IPS-11a (cell line): Measurements from ENCODE around the gene OST4.

Source experiments
- H3K4me3 ChIP-seq: one replicate; pipeline ENCODE4 v1.5.1; 2013; ENCODE audit warnings: low read depth, low read length, control low read depth

The OST4 gene

GRCh38 chr2:27054721-27055120 is 16.7 kb downstream of the OST4 start:
- no peak overlapping the region for H3K4me3 ChIP-seq

- H3K4me3 ChIP-seq: no peak overlapping the region
These were observed 17.7 kb downstream of the OST4 start for GRCh38 chr2:27053776-27054175.

GRCh38 chr2:27053321-27053720 is 18.1 kb downstream of the OST4 start:
- H3K4me3 ChIP-seq: no peak overlapping the region

GRCh38 chr2:27051902-27052645 is 19.4 kb downstream of the OST4 start:
- H3K4me3 ChIP-seq: peak overlapping the region; percentile 72

DNA sequence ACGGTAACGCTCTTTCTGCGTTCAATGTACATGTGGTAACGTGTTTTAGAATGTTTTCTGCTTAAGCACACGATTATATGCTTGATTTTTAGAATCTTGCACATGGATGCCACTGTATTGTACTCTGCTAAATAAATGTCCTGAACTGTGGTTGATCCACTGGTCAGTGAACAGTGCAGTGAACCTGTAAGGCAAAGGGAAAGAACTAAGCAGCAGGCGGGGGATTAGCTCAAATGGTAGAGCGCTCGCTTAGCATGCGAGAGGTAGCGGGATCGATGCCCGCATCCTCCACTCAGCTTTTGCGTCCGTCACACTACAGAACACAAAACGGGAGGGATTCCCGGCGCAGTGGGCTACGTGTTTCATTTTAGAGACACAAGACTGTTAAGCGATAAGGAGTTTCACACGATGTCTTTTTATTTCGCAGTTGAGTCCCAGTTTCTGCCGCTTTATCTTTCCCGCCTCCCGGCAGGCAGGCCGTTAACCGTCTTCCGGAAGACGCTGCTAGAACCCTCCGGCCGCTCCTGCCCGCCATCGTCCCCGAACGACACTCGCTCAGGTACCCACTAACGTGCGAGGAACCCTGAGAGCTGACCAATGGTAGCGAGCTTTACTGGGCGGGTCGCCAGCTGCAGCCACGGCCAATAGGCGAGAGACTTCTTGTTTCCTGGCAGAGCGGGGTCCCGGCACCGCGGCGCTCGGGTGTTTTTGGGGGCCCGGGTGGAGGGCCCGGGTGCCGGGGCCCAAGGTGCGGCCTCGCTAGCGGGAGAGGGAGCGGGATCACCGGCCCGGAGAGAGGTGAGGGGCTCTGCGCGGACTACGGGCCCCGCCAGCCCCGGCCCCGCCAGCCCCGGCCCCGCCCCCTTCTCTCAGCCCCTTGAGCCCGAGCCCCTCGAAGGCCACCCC is 20.2 kb downstream of the OST4 start, which contains the start of gene AGBL5:
Gene AGBL5 (plus strand): TSS at position 673 of the 906 bp plus-strand sequence. CDS start 1,291 bp downstream, outside the sequence.
- H3K4me3 ChIP-seq: peak within 1 kb of the TSS; percentile 72

DNA sequence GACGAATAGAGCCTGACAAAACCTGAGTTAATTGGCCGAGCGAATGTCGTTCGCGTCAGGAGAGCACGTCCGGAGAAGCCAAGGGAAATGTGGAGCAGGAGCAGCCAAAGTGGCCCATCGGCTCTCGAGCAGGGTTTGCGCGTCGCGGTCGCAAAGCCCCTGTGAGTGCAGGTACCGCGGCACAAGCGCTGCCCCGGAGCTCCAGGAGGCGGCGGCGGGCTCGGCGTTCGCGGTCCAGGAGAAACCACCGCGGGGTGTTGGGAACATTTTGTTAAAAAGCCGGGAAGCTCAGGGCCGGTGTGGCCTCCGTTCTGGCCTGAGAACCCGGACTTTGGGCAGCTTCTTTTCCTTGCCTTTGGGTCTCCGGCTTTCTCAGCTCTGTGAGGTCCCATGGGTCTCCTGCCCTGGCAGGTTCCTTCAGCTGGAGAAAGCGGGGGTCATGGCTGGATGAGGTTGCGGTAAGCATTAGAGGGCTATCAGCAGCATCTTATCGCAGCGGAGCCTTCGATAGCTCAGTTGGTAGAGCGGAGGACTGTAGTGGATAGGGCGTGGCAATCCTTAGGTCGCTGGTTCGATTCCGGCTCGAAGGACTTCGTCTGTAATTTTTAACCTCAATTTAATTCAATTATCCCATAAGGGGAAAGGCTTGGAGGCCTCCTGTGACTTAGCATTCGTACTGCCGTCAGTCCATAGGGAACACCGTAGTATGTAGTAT is 21.0 kb downstream of the OST4 start:
- H3K4me3 ChIP-seq: peak overlapping the region; percentile 72

DNA sequence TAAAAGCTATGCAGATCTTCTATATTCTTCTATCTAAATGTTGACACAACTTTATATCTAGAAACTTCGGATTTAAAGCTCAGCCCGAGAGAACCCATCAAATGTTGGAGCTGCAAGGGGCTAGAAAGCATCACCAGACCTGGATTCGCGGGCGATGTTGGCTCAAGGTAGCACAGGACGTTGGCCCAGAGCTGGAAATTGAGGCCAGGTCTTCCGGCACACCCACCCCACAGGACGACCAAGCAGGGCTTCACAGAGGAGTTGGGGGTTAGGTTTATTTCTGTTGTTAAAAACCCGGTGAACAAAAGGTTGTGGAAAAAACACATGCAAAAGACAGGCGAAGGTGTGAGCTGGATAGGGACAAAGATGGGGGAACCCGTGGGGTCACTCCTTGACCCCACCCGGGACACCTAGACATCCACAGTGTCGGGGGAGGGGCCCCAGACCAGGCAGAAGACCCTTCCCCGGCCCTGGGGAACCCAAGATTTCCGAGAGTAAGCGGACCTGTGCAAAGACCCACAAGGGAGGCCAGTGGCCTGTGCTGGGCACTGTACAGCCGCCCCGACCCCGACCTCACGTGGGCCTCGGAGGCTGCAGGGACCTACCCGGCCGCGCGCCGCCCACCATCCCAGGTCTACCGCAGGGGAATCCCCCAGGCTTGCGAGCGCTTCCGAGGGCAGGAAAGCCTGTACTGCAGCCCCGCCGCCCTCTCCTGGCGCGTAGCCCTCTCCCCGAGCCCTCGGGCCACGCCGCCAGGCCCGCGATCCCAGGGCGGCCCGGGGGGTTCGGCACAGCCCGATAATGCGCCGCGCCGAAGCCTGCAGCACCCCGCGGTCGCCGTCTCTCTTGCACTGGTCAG is 21.8 kb downstream of the OST4 start:
- peak overlapping the region; percentile 72 for H3K4me3 ChIP-seq

DNA sequence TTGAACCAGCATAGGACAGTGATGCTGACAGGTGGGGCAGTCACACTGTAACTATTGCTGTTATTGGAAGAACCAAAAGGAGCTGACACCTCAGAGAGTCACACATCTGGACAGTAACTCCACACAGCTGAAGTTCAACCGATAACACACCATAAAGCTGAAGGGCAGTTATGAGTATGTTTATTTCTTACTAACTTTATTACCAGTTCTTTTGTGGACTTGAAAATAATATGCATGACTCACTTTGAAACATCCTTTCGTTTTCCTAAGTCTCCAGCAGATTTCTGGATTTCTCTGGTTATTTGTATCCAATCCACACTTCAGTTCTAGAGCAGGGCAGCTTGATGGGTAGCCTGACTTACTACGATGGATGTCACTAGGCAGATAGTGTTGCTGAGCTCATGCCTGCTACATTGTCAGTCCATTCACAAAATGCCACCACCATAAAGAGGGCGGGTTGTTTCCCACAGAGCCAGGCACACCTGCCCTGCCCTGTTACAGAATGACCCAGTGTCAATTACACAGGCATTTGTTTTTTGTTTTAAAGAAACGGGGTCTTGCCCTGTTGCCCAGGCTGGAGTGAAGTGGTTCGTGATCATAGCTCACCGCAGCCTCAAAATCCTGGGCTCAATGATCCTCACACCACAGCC is 28.3 kb downstream of the OST4 start:
- no peak overlapping the region for H3K4me3 ChIP-seq

DNA sequence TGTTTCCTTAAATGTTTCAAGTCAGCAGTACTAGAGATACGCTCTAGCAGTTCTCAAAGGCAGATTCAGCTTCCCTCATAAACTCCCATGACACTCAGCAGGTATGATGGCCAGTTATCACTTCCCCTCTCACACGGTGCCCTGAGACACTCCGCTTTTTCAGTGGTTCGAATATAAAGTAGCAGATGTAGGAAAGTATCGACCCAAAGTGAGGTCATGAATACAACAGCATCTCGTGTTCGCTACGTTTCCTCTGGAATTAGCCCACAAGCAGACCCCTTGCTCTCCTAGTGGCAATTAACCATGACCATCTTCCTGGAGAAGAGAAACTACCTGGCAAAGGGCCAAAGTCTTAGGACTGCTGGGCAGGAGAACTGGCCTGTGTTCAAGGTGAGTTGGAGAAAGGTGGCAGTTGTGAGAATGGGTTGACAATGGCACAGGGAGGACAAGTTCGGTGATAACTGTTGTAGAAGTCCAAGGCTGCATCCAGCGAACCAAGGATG is 29.2 kb downstream of the OST4 start:
- no peak overlapping the region for H3K4me3 ChIP-seq

GRCh38 chr2:27041752-27042151 is 29.7 kb downstream of the OST4 start:
- H3K4me3 ChIP-seq: no peak overlapping the region

DNA sequence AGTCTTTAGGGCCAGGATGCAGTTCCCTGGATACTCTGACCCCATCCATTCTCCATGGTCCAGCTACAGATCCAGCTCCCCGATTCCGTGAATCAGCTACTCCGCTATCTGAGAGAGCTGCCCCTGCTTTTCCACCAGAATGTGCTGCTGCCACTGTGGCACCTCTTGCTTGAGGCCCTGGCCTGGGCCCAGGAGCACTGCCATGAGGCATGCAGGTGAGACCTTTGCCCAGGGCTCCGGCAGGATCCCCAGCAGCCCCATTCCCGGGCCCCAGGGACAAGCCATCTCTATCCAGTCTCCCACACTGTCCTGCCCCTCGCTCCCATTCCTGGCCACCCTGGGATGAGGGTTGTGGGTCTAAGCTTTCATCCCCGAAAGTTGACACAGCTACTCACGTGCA is 31.2 kb downstream of the OST4 start:
- no peak overlapping the region for H3K4me3 ChIP-seq

GRCh38 chr2:27039871-27040270 is 31.6 kb downstream of the OST4 start:
- H3K4me3 ChIP-seq: no peak overlapping the region

DNA sequence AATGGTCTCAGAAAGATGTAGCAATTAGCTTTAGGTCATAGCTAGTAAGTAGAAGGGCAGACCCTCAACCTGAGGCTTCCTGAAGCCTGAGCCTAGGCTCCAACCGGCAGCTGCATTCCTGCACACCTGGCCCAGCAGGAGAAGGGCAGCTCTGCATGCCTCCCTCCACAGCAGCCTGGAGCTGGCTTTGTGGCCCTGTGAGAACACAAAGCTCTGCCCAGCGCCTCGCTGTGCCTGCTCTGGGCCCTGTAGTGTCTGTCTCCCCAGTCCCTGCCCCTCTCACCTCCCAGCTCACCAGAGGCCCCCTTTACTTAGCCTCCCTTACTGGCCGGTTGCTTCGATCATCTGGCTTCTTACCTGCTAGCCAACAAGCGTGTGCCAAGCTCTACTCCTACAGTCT is 32.0 kb downstream of the OST4 start:
- no peak overlapping the region for H3K4me3 ChIP-seq

GRCh38 chr2:27038631-27039339 is 32.7 kb downstream of the OST4 start:
- no peak overlapping the region for H3K4me3 ChIP-seq

- H3K4me3 ChIP-seq: no peak overlapping the region
These were observed 33.4 kb downstream of the OST4 start for GRCh38 chr2:27038012-27038411.

DNA sequence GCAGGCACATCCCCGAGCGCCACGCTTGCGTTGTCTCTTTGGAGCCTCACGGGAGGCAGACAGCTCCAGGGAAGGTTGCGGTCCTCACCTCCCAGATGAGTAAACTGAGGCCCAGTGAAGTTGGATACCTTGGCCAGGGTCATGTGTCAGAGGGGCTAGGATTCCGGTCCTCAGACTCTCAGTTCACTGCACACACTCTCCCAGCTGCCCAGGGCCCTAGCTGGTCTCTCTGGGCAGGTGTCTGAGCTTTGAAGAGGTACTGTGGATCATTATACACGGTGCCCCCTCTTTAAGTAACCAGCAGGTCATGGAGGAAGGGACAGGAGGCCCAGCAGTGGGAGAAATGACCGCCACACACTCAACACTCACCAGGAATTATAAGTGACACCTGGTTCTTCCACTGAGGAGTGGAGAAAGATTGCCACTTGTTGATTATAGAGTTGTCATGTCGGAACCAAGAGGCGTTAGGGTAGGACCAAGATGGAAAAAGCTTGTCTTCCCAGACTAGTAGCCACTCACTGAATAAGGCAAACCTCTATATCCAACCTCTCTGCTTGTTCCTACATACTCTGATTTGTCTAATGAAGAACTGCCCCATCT is 38.1 kb downstream of the OST4 start:
- H3K4me3 ChIP-seq: peak overlapping the region; percentile 71

DNA sequence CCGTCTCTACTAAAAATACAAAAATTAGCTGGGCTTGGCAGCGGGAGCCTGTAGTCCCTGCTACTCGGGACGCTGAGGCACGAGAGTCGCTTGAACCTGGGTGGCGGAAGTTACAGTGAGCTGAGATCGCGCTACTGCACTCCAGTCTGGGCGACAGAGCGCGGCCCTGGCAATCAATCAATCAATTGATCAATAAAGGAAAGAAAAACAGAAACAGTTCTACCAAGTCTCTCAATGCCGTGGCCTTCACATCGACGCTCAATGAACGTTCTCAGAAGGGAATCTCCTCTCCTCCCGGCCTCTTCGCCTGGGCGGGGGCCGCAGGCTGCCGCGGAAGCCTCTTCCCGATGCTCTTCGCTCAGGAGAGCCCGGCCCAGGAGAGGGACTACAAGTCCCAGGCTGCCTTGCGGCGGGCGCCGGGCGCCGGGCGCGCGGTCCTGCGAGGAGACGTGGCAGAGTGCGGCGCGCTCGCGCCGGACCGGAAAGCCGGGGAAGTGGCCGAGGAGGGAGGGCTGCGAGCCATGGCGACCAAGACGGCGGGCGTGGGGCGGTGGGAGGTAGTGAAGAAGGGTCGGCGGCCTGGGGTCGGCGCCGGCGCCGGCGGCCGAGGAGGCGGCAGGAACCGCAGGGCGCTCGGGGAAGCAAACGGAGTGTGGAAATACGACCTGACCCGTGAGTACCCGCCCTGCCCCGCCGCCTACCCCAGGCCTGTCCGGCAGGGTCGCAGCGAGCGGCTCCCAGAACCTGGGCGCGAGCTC is 38.8 kb downstream of the OST4 start, which contains the start of gene TMEM214:
Gene TMEM214 (plus strand): TSS at position 471 of the 758 bp plus-strand sequence. CDS start 51 bp downstream, at position 522.
- peak within 1 kb of the TSS; percentile 71 for H3K4me3 ChIP-seq

- no peak overlapping the region for H3K4me3 ChIP-seq
These were observed 42.4 kb downstream of the OST4 start for GRCh38 chr2:27029051-27029450.
